GM18868 (cell line): Measurements from ENCODE around the gene RPRD1A.
"Not testable (repeated sequence)": the region's sequence is repeated elsewhere in the genome, so short reads cannot be mapped to it uniquely, and the experiment has no call there.

Source experiments
- ATAC-seq: cut with Tn5 transposase; IDR thresholded peaks from one replicate; pipeline ENCODE4 v1.9.1; 2021; ENCODE audit warnings: mild to moderate bottlenecking, moderate library complexity; ENCODE audit not compliant: unreplicated experiment

The RPRD1A gene

GRCh38 chr18:36067055-36067957, at the start of gene RPRD1A:
Gene RPRD1A, minus strand, starts transcription at chr18:36067559. Its CDS starts 155 bp downstream, at chr18:36067404.
- ATAC-seq: peak; percentile 95

GRCh38 chr18:36116771-36117170, 49.4 kb upstream of the RPRD1A start:
- not testable (repeated sequence) for ATAC-seq

DNA sequence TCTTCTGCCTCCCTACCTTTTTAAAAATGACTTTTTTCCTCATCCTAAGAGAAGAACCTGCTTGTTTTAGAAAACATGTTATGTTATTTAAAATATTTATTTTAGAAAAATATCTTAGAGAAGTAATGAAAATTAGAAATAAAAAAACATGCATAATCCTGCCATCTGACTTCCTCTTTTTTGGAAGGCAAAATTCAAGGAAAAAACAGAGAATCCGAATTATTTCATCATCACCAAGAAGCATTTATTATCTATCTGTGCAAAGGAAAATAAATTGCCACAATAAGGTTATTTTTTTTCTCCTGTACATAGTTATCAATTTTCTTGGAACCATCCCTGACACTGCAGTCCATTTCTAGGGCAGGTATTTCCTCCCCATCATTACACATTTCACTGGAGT, 47.4 kb upstream of the RPRD1A start:
- ATAC-seq: no peak

DNA sequence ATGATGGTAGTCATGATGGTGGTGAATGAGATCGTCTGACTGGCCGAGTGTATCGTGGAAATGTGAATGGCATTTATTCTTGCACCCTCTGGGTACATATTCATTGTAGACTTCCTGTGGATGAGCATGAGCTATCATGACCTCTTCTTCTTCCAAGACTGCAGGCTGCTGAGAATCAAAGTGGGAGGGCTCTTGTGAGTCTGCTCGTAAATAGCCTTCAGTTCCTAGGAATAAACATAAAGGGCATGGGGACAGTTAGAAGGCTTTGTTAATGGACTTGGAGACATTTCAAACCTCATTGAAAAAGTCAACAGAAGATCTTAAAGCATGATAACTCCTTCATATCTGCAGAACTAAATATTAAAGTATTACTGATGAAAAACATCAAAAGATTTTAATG, 46.9 kb upstream of the RPRD1A start:
- ATAC-seq: no peak

GRCh38 chr18:36112302-36112701, 44.9 kb upstream of the RPRD1A start:
- ATAC-seq: no peak

GRCh38 chr18:36109737-36110136, 42.4 kb upstream of the RPRD1A start:
- no peak for ATAC-seq

GRCh38 chr18:36108601-36109000, 41.2 kb upstream of the RPRD1A start:
- no peak for ATAC-seq

- no peak for ATAC-seq
Measured at GRCh38 chr18:36108196-36108595, 40.8 kb upstream of the RPRD1A start.

DNA sequence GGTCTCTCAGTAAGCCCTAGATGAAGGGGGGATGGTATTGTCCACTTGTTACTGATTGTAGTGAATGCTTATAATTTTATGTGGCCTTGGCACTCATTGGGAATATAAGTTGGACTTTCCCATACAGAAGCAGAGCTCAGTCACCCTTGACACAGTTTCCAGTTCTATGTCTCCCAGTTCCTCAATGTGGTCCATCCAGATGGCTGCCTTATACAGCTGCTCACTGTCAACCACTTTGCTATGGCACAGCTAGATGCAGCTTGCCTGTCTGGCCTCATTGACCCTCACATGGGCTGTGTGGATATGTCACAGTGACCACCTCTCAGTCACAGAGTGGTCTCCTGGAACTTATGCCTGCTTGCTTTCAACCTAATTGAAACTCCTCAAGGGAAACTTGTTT, 40.1 kb upstream of the RPRD1A start:
- ATAC-seq: no peak

- no peak for ATAC-seq
Measured at GRCh38 chr18:36104749-36105148, 37.4 kb upstream of the RPRD1A start.

GRCh38 chr18:36101943-36102342, 34.6 kb upstream of the RPRD1A start:
- no peak for ATAC-seq

DNA sequence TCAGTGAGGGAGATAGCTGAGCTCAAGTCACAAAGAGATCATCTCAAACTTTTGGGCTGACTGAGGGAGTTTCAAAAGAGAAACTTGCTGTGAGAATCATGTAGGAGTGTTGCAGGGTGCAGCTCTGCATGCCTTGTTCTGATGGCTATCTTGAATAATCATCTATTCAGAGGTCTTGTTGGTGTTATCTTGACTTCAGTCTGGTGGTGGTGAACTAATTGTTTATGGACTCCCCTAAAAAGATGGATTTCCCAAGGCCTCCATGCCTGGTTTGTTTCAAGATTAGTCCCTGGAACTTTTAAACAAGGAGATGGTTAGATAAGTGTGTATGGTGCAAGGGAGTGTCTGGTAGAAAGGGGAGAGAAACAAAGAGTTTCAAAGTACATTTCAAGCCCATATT, 32.0 kb upstream of the RPRD1A start:
- ATAC-seq: no peak

DNA sequence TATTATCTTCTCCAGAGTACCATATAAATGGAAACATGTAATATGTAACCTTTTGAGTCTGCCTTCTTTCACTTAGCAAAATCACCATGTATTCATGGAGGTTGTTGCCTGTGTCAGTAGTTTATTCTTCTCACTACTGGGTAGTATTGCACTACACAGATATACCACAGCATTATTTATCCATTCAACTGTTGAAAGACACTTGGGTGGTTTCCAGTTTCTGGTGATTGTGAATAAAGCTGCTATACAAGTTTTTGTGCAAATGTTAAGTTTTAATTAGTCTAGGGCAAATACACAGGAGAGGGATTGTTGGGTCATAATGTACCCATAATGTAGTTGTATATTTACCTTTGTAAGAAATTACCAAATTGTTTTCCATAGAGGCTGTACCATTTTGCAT, 29.6 kb upstream of the RPRD1A start:
- no peak for ATAC-seq

- ATAC-seq: peak; percentile 43
Measured at GRCh38 chr18:36095936-36096519, 28.7 kb upstream of the RPRD1A start.

DNA sequence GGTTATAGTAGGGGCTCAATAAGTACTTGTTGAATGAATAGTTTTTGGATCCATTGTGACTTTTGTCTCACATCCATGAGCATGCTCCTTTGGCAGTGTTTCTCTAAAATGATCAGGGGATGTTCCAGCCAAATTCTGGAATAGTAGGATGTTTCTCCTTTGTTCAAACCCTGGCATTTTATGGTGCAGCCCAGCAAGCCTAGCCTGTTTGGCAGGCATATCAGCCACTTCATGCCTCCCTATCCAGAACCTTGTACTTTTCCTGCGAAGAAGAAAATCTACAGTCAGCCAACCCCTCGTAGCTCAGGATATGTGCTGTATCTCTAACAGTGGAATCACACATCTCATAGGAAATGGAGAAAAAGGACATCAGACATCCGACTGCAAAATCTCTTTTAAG, 27.1 kb upstream of the RPRD1A start:
- ATAC-seq: no peak

DNA sequence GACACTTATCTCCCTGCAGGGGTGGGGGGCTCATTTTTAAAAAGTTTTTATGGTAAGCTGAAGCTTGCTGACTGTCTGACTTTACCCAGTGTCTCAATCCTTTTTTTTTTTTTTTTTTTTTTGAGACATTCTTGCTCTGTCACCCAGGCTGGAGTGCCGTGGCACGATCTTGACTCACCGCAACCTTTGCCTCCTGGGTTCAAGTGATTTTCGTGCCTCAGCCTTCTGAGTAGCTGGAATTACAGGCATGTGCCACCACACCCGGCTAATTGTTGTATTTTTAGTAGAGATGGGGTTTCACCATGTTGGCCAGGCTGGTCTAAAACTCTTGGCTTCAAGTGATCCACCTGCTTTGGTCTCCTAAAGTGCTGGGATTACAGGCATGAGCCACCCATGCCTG, 24.8 kb upstream of the RPRD1A start:
- ATAC-seq: not testable (repeated sequence)

- no peak for ATAC-seq
Measured at GRCh38 chr18:36089001-36089400, 21.6 kb upstream of the RPRD1A start.

DNA sequence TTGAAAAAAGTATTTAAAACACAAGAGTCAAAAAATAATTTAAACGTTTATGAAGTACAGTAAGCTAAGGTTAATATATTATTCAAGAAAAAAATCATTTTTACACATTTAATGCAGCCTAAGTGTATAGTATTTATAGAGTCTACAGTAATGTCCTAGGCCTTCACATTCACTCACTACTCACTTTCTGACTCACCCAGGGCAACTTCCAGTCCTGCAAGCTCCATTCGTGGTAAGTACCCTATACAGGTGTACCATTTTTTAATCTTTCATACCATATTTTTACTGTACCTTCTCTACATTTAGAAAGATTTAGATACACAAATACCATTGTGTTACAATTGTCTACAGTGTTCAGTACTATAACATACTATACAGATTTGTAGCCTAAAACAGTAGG, 20.9 kb upstream of the RPRD1A start:
- ATAC-seq: no peak

DNA sequence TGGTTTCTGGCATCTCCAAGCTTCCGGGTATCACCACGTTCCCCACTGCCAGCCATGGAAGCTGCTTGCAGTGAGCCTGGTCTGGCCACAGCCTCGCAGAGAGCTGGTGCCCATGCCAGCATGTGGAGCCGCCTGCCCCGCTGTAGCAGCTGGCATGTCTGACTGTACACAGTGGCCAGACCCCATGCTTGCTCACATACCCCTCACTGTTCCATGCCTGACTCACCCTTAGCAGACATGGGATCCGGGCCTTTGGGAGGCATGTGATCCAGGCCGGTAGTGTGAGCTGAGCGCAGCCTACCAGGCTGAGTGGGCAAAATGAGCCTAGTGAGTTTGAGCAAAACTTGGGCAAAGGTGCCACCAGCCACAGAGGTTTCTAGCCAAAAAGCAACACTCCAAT, 18.8 kb upstream of the RPRD1A start:
- no peak for ATAC-seq

DNA sequence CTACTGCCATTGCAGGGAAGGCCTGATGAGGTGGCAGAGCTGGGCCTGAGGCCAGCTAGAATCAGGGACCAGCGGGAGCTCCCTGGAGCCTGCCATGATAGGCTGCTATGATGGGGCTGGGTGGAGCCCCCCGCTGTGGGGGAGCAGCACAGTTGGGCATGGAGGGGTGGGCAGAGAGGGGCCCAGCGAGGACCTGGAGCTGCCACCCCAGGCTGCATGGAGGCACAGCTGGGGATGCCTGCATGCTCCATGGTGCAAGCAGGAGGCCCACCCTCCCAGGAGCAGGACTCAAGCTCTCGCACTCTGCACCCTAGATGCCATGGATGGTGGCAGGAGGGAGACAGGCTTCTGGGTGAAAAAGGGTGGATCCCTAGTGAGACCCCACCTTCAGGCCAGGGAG, 17.8 kb upstream of the RPRD1A start:
- ATAC-seq: no peak

- ATAC-seq: peak; percentile 76
Measured at GRCh38 chr18:36083729-36084128, 16.4 kb upstream of the RPRD1A start.

GRCh38 chr18:36081118-36081517, 13.8 kb upstream of the RPRD1A start:
- not testable (repeated sequence) for ATAC-seq
